PC-3 (cell line): ENCODE results near the gene MYO1F. TPM values are rescaled to one million over a fixed set of nuclear protein-coding genes. Genes with fewer than 3 reads are reported as not detected.

Experiments used
- ATAC-seq: fragments of 200-7000 bp; cut with Tn5 transposase; 2 replicates; pipeline ENCODE4 v1.9.1; 2020; ENCODE audit warnings: mild to moderate bottlenecking, moderate library complexity
- BruUV-seq: library from RNA; stranded (reverse); fragments of 400-500 nt; replicated peaks from 2 replicates; lab custom pipeline; 2021; lab: Mats Ljungman, UMichigan
- CTCF ChIA-PET: fragments of 300-600 bp; sonication (Branson Sonifier 250); formaldehyde crosslinking; loops from one replicate; lab custom pipeline; 2022; ENCODE audit warnings: antibody characterized with exemption; lab: Charles Lee
- POLR2A ChIA-PET: fragments of 300-600 bp; sonication (Branson Sonifier 250); formaldehyde crosslinking; loops from one replicate; lab custom pipeline; 2022; ENCODE audit warnings: antibody characterized with exemption; ENCODE audit not compliant: unreplicated experiment; lab: Charles Lee
- DNase-seq: peaks from one replicate; pipeline ENCODE4 v3.0.0-alpha.2; 2015
- H2AFZ ChIP-seq: fragments of 300-600 bp; sonication (generic); 2 replicates; pipeline ENCODE4 v1.6.0; 2016; ENCODE audit warnings: antibody characterized with exemption, low read length
- H3F3A ChIP-seq: fragments of 300-600 bp; sonication (generic); one replicate; pipeline ENCODE4 v1.6.0; 2017; ENCODE audit warnings: antibody characterized with exemption, low read length, control low read depth, mild to moderate bottlenecking; ENCODE audit not compliant: unreplicated experiment
- H3K27ac ChIP-seq: fragments of 300-600 bp; sonication (generic); 2 replicates; pipeline ENCODE4 v1.5.1; 2016; ENCODE audit warnings: mild to moderate bottlenecking, low read length
- H3K27me3 ChIP-seq: fragments of 300-600 bp; sonication (generic); 2 replicates; pipeline ENCODE4 v1.6.1; 2016; ENCODE audit warnings: low read length, mixed read lengths
- H3K36me3 ChIP-seq: fragments of 300-600 bp; sonication (generic); 2 replicates; pipeline ENCODE4 v1.6.1; 2016; ENCODE audit warnings: low read depth, mixed run types, low read length, mixed read lengths
- H3K4me1 ChIP-seq: fragments of 300-600 bp; sonication (generic); 2 replicates; pipeline ENCODE4 v1.5.1; 2016; ENCODE audit warnings: low read length; ENCODE audit not compliant: insufficient read depth
- H3K4me2 ChIP-seq: fragments of 300-600 bp; sonication (generic); 2 replicates; pipeline ENCODE4 v1.6.0; 2016; ENCODE audit warnings: low read length
- H3K4me3 ChIP-seq: fragments of 300-600 bp; sonication (generic); 2 replicates; pipeline ENCODE4 v1.5.1; 2016; ENCODE audit warnings: mild to moderate bottlenecking, low read length, mixed read lengths
- H3K79me2 ChIP-seq: fragments of 300-600 bp; sonication (generic); 2 replicates; pipeline ENCODE4 v1.6.1; 2017; ENCODE audit warnings: low read length, mixed read lengths
- H3K9ac ChIP-seq: fragments of 300-600 bp; sonication (generic); 2 replicates; pipeline ENCODE4 v1.6.0; 2016; ENCODE audit warnings: mild to moderate bottlenecking, low read length
- H3K9me2 ChIP-seq: fragments of 300-600 bp; sonication (generic); replicated peaks from 2 replicates; pipeline ENCODE4 v1.6.1; 2016; ENCODE audit warnings: mixed run types, low read length, mixed read lengths
- H3K9me3 ChIP-seq: fragments of 300-600 bp; sonication (generic); 2 replicates; pipeline ENCODE4 v1.6.1; 2016; ENCODE audit warnings: low read length, mixed read lengths
- H4K20me1 ChIP-seq: fragments of 300-600 bp; sonication (generic); 2 replicates; pipeline ENCODE4 v1.6.1; 2016; ENCODE audit warnings: low read length, mixed read lengths
- CTCF ChIP-seq: fragments of 300-600 bp; sonication (generic); conservative IDR thresholded peaks from 2 replicates; pipeline ENCODE4 v1.5.1; 2017; ENCODE audit warnings: antibody characterized with exemption, low read depth, mild to moderate bottlenecking, low read length
- EZH2 ChIP-seq: fragments of 300-600 bp; sonication (generic); IDR thresholded peaks from one replicate; pipeline ENCODE4 v1.6.1; 2017; ENCODE audit warnings: antibody characterized with exemption, mild to moderate bottlenecking, low read length; ENCODE audit not compliant: unreplicated experiment
- EZH2phosphoT487 ChIP-seq: fragments of 300-600 bp; sonication (generic); IDR thresholded peaks from 2 replicates; pipeline ENCODE4 v1.6.1; 2018; ENCODE audit warnings: mild to moderate bottlenecking, antibody characterized with exemption, low read length, borderline replicate concordance
- intact Hi-C: fragments of 100-400 bp; cut with micrococcal nuclease; formaldehyde crosslinking; loops from 2 replicates; pipeline ENCODE4 v1.9.0; 2023
- total RNA-seq: library from RNA; depleted of rRNA; stranded (reverse); fragments of >200 nt; gene quantifications from 2 replicates; pipeline ENCODE4 v1.2.3, GENCODE V29; 2014

Gene MYO1F
- total RNA-seq, 1 experiment from 2014 or later: 2.0 TPM

GRCh38 chr19:8506402-8506957 lies 70.8 kb downstream of the MYO1F start:
- CTCF ChIA-PET: interaction anchor here (1.1 to 1.9 kb wide), 4 partner anchors 72 to 153 kb away, joined by 3 to 15 read pairs (median 4); partner anchors contain the start of gene MARCHF2
- peak; percentile 23 for DNase-seq
- H3K27ac ChIP-seq: no peak overlapping the region

DNA sequence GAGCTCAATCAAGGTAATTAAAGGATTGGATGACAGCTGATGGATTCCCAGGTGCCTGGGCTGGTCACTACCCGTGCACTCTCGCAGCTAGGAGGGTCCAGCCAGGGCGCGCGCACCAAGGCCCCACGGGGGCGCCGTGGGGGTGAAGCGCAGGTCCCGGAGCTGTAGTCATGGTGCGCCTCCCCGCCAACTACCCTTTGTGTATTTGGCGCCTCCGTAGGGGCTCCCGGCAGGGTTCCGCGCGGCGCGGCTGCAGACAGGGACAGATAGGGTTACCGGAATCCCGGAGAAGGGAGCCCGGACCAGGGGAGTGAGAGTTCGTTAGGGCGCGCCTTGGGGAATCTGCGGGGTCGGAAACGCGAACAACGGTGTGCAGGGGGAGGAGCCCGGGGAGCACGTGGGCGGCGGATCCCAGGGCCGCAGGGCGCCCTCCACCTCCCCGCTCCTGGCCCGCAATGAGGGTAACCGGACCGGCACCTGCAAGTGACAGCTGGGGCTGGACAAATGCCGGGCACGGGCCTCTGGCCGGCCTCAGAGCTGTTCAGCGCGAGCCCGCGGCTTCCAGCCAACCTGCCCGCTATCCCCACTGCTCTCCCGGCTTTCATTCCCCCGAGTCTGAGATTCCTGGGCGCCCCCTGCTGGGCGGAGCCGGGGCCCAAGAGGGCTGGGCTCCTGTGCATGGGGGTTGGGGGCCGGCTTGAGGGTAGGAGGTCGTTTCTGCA lies 71.4 kb downstream of the MYO1F start:
- no peaks in the 10 kb centered on the region for H3F3A ChIP-seq
- intact Hi-C loops: loop anchor here (2.0 to 5.0 kb wide), 4 partner anchors 49 to 151 kb away; partner anchors contain the start of gene MARCHF2
- peak overlapping the region; percentile 76 for H3K4me3 ChIP-seq
- peak; percentile 87 for DNase-seq
- no TSS peak for BruUV-seq
- no peaks in the 10 kb centered on the region for H3K79me2 ChIP-seq
- peak overlapping the region; percentile 1; the same call in 1 of the 2 replicates for H3K27ac ChIP-seq
- ChIA-PET CTCF (interaction anchor here (0.5 to 1.9 kb wide), 11 partner anchors 8 to 152 kb away, joined by 3 to 15 read pairs (median 3); partner anchors contain the start of genes MARCHF2 and ZNF414), POLR2A (interaction anchor here (0.6 to 1.1 kb wide), 2 partner anchors 93 to 111 kb away, joined by 4 read pairs; partner anchors contain the start of gene MARCHF2)
- H3K9me3 ChIP-seq: no peaks in the 10 kb centered on the region
- TF ChIP-seq CTCF (peak; percentile 99), EZH2phosphoT487 (no peak)
- peak overlapping the region; percentile 82 for H2AFZ ChIP-seq
- H3K36me3 ChIP-seq: no peaks in the 10 kb centered on the region
- no peaks in the 10 kb centered on the region for H3K27me3 ChIP-seq
- no peaks in the 10 kb centered on the region for H4K20me1 ChIP-seq
- H3K4me1 ChIP-seq: no peaks in the 10 kb centered on the region
- peak overlapping the region; percentile 99 for H3K4me2 ChIP-seq
- H3K9ac ChIP-seq: peak overlapping the region; percentile 61
- ATAC-seq: peak; percentile 90
- no peaks in the 10 kb centered on the region for H3K9me2 ChIP-seq

More at GRCh38 chr19:8506402-8506957, 70.8 kb downstream of the MYO1F start:
- intact Hi-C loops: loop anchor here (2.0 to 5.0 kb wide), 4 partner anchors 49 to 152 kb away; partner anchors contain the start of gene MARCHF2
- no TSS peak for BruUV-seq
- peak; percentile 61 for ATAC-seq
- Histone ChIP-seq H3K36me3 (no peaks in the 10 kb centered on the region), H3K9ac (peak overlapping the region; percentile 61), H2AFZ (peak overlapping the region; percentile 82), H3K9me3 (no peaks in the 10 kb centered on the region), H3F3A (no peaks in the 10 kb centered on the region), H3K9me2 (no peaks in the 10 kb centered on the region), H3K4me3 (peak overlapping the region; percentile 76), H4K20me1 (no peaks in the 10 kb centered on the region), H3K79me2 (no peaks in the 10 kb centered on the region), H3K27me3 (no peaks in the 10 kb centered on the region), H3K4me2 (peak overlapping the region; percentile 99), H3K4me1 (no peaks in the 10 kb centered on the region)
- POLR2A ChIA-PET: interaction anchor here (1.1 kb wide), 1 partner anchor 93 kb away, joined by 4 read pairs; the partner anchor contains the start of gene MARCHF2
- TF ChIP-seq EZH2 (no peak), CTCF (peak; percentile 40)
